CD14-positive monocyte (primary cell): Measurements from ENCODE around the gene SLC38A8. TPM values are rescaled to one million over a fixed set of nuclear protein-coding genes. Genes with fewer than 3 reads are reported as not detected.

Experiments
- DNase-seq, 3 donors: peaks; one replicate each; pipeline ENCODE4 v3.0.0-alpha.2; 2011 to 2022
- H2AFZ ChIP-seq: 2 replicates; pipeline ENCODE4 v1.6.0; 2012; ENCODE audit warnings: mild to moderate bottlenecking, low read depth, low read length, inconsistent platforms; ENCODE audit not compliant: insufficient read depth, poor library complexity, severe bottlenecking
- H3K27ac ChIP-seq, 2 donors: 1 replicate in 1 of 2; 2 replicates in 1 of 2; pipeline ENCODE4 v1.5.1; 2012 to 2013; ENCODE audit warnings: low read length in 2 of 2, control low read depth in 1 of 2, inconsistent platforms in 1 of 2, low read depth in 1 of 2, mild to moderate bottlenecking in 1 of 2
- H3K27me3 ChIP-seq, 2 donors: one replicate each; pipeline versions ENCODE4 v1.6.0 to v1.6.1; 2011 to 2013; ENCODE audit warnings: low read length in 2 of 2; ENCODE audit not compliant: control insufficient read depth in 2 of 2, insufficient read depth in 2 of 2
- H3K36me3 ChIP-seq, 2 donors: replicated peaks in 1 of 2; 1 replicate in 1 of 2; 2 replicates in 1 of 2; pipeline versions ENCODE4 v1.5.1 to v1.6.1; 2012 to 2013; ENCODE audit warnings: low read length in 2 of 2, control low read depth in 1 of 2, inconsistent platforms in 1 of 2, mild to moderate bottlenecking in 1 of 2; ENCODE audit not compliant: insufficient read depth in 2 of 2, control insufficient read depth in 1 of 2
- H3K4me1 ChIP-seq, 2 donors: 1 replicate in 1 of 2; 2 replicates in 1 of 2; pipeline versions ENCODE4 v1.5.1 to v1.6.1; 2012 to 2013; ENCODE audit warnings: low read length in 2 of 2, control low read depth in 1 of 2, inconsistent platforms in 1 of 2, mild to moderate bottlenecking in 1 of 2, moderate library complexity in 1 of 2; ENCODE audit not compliant: insufficient read depth in 2 of 2, control insufficient read depth in 1 of 2
- H3K4me2 ChIP-seq: replicated peaks from 2 replicates; pipeline ENCODE3; 2012; ENCODE audit warnings: low read length, moderate library complexity, mild to moderate bottlenecking; ENCODE audit not compliant: poor library complexity, severe bottlenecking; ENCODE audit errors: extremely low read depth
- H3K4me3 ChIP-seq, 3 experiments: fragments of 200-600 bp in 1 of 3; sonication (generic) in 1 of 3; replicated peaks in 1 of 3; 1 replicate in 2 of 3; 2 replicates in 1 of 3; pipeline ENCODE4 v1.5.1; 2011 to 2013; ENCODE audit warnings: low read length in 3 of 3, mild to moderate bottlenecking in 3 of 3, control low read depth in 2 of 3, low read depth in 2 of 3, inconsistent platforms in 1 of 3, moderate library complexity in 1 of 3
- H3K79me2 ChIP-seq: 2 replicates; pipeline ENCODE4 v1.6.0; 2012; ENCODE audit warnings: mild to moderate bottlenecking, control low read depth, inconsistent platforms, low read length, moderate library complexity; ENCODE audit not compliant: insufficient read depth
- H3K9ac ChIP-seq: 2 replicates; pipeline ENCODE4 v1.6.0; 2017; ENCODE audit warnings: low read length, mild to moderate bottlenecking; ENCODE audit not compliant: insufficient read depth, poor library complexity, severe bottlenecking
- H3K9me3 ChIP-seq, 2 donors: replicated peaks in 1 of 2; 1 replicate in 1 of 2; 2 replicates in 1 of 2; pipeline versions ENCODE4 v1.5.1 to v1.6.1; 2012 to 2013; ENCODE audit warnings: low read length in 2 of 2, control low read depth in 1 of 2; ENCODE audit not compliant: control insufficient read depth in 1 of 2, insufficient read depth in 1 of 2
- H4K20me1 ChIP-seq: 2 replicates; pipeline ENCODE4 v1.6.0; 2012; ENCODE audit warnings: mild to moderate bottlenecking, low read length, control low read depth, moderate library complexity; ENCODE audit not compliant: insufficient read depth
- H3K27ac Mint-ChIP-seq, 7 donors: one replicate each; pipeline ENCODE4 v1.8.0; 2020; ENCODE audit warnings: mild to moderate bottlenecking in 7 of 7, mixed read lengths in 7 of 7, moderate library complexity in 6 of 7, inconsistent platforms in 2 of 7
- H3K27me3 Mint-ChIP-seq, 3 donors: one replicate each; pipeline ENCODE4 v1.8.0; 2021 to 2022; ENCODE audit warnings: low read depth in 3 of 3, mild to moderate bottlenecking in 3 of 3, mixed read lengths in 3 of 3, moderate library complexity in 3 of 3, inconsistent platforms in 1 of 3
- H3K36me3 Mint-ChIP-seq, 2 donors: one replicate each; pipeline ENCODE4 v1.8.0; 2020; ENCODE audit warnings: mixed read lengths in 2 of 2, inconsistent platforms in 1 of 2, mild to moderate bottlenecking in 1 of 2
- H3K4me1 Mint-ChIP-seq: one replicate; pipeline ENCODE4 v1.8.0; 2020; ENCODE audit warnings: mild to moderate bottlenecking, mixed read lengths
- H3K4me3 Mint-ChIP-seq, 2 donors: one replicate each; pipeline ENCODE4 v1.8.0; 2020; ENCODE audit warnings: mild to moderate bottlenecking in 2 of 2, mixed read lengths in 2 of 2, moderate library complexity in 1 of 2
- H3K9me3 Mint-ChIP-seq, 7 donors: one replicate each; pipeline ENCODE4 v1.8.0; 2020 to 2022; ENCODE audit warnings: mixed read lengths in 7 of 7, mild to moderate bottlenecking in 6 of 7, moderate library complexity in 6 of 7, inconsistent platforms in 2 of 7
- CTCF ChIP-seq: fragments of 200-600 bp; IDR thresholded peaks from one replicate; pipeline ENCODE4 v1.8.0; 2022; ENCODE audit warnings: antibody characterized with exemption, mild to moderate bottlenecking
- WGBS: methylation state at CpG from one replicate; pipeline ENCODE4 v1.1.5; 2013; ENCODE audit warnings: missing lambda C conversion rate; ENCODE audit not compliant: insufficient coverage; 5-methylcytosine and 5-hydroxymethylcytosine counted together
- intact Hi-C, 2 donors: fragments of 100-400 bp; cut with micrococcal nuclease; formaldehyde crosslinking; loops; one replicate each; pipeline versions ENCODE4 v1.15.0 to v1.15.1; 2023
- polyA plus RNA-seq, 3 donors: library from polyadenylated mRNA; depleted of rRNA in 1 of 3; unstranded in 2 of 3; stranded (reverse) in 1 of 3; fragments of 300-500 nt in 2 of 3; fragments of >200 nt in 1 of 3; fragmentation: Illumina TruSeq in 2 of 3; gene quantifications; 1 replicate in 2 of 3; 2 replicates in 1 of 3; pipeline ENCODE4 v1.2.3, GENCODE V29; 2012 to 2021

The SLC38A8 gene
- polyA plus RNA-seq, 3 donors = not detected

- Mint-ChIP-seq H3K9me3 (peaks cover 17 to 48% (median 30%) of the 10 kb centered on the region in 7 donors), H3K27me3 (peaks cover 48 to 82% (median 49%) of the 10 kb centered on the region in 3 donors), H3K36me3 (no peaks in the 10 kb centered on the region), H3K27ac (no peak overlapping the region), H3K4me1 (no peaks in the 10 kb centered on the region), H3K4me3 (peak overlapping the region in 1 of 2 donors; percentile 1)
- no peak overlapping the region for H3K27ac ChIP-seq
- peaks cover 31 to 36% of the 10 kb centered on the region in 2 donors for H3K9me3 ChIP-seq
- WGBS = 90% methylated on average over 3 of the region's 5 CpGs
- H3K36me3 ChIP-seq = no peaks in the 10 kb centered on the region
- H3K79me2 ChIP-seq = no peaks in the 10 kb centered on the region
- no peak overlapping the region for H3K9ac ChIP-seq
- no peaks in the 10 kb centered on the region for H3K4me1 ChIP-seq
- TF ChIP-seq CTCF = no peak
- H3K4me3 ChIP-seq = no peak overlapping the region
- H4K20me1 ChIP-seq = no peaks in the 10 kb centered on the region
- H3K4me2 ChIP-seq = no peak overlapping the region
- H2AFZ ChIP-seq = no peak overlapping the region
- peaks cover 0 to 29% of the 10 kb centered on the region in 2 donors for H3K27me3 ChIP-seq
- intact Hi-C loops = no loop called here
- DNase-seq = no peak
These were observed 21.1 kb downstream of the SLC38A8 start for GRCh38 chr16:84021488-84021887.

GRCh38 chr16:84020353-84020752 is 22.2 kb downstream of the SLC38A8 start:
- no peak for DNase-seq
- H3K36me3 Mint-ChIP-seq = no peaks in the 10 kb centered on the region
- Histone ChIP-seq H3K27ac (no peak overlapping the region), H3K4me1 (no peaks in the 10 kb centered on the region), H3K9me3 (peaks cover 31 to 36% of the 10 kb centered on the region in 2 donors), H4K20me1 (no peaks in the 10 kb centered on the region), H3K36me3 (no peaks in the 10 kb centered on the region), H3K9ac (no peak overlapping the region), H3K4me3 (no peak overlapping the region), H3K79me2 (no peaks in the 10 kb centered on the region), H3K27me3 (peaks cover 0 to 21% of the 10 kb centered on the region in 2 donors), H2AFZ (no peak overlapping the region), H3K4me2 (no peak overlapping the region)
- TF ChIP-seq CTCF = no peak
- intact Hi-C loops = no loop called here
- H3K9me3 Mint-ChIP-seq = peaks cover 17 to 48% (median 28%) of the 10 kb centered on the region in 7 donors
- H3K27ac Mint-ChIP-seq = no peak overlapping the region
- H3K4me1 Mint-ChIP-seq = no peaks in the 10 kb centered on the region
- H3K4me3 Mint-ChIP-seq = no peak overlapping the region
- peaks cover 43 to 74% (median 47%) of the 10 kb centered on the region in 3 donors for H3K27me3 Mint-ChIP-seq
- WGBS = 94% methylated on average over 8 of the region's 9 CpGs
